Astrocyte of the spinal cord (primary cell): ENCODE measurements around the gene PAFAH1B2.

Source experiments
- DNase-seq: peaks from one replicate; pipeline ENCODE4 v3.0.0; 2011; ENCODE audit warnings: low read depth, low spot score
- H3K4me3 ChIP-seq: 2 replicates; pipeline ENCODE4 v1.5.1; 2011; ENCODE audit warnings: low read depth, mild to moderate bottlenecking, low read length, moderate library complexity
- CTCF ChIP-seq: IDR thresholded peaks from 2 replicates; pipeline ENCODE4 v1.5.1; 2012; ENCODE audit warnings: low read depth, mild to moderate bottlenecking, low read length, inconsistent platforms
- in situ Hi-C: cut with HindIII; loops from 2 replicates; pipeline ENCODE4 v1.10.0; 2017; ENCODE audit warnings: low sequenced_read_pairs

The PAFAH1B2 gene

DNA sequence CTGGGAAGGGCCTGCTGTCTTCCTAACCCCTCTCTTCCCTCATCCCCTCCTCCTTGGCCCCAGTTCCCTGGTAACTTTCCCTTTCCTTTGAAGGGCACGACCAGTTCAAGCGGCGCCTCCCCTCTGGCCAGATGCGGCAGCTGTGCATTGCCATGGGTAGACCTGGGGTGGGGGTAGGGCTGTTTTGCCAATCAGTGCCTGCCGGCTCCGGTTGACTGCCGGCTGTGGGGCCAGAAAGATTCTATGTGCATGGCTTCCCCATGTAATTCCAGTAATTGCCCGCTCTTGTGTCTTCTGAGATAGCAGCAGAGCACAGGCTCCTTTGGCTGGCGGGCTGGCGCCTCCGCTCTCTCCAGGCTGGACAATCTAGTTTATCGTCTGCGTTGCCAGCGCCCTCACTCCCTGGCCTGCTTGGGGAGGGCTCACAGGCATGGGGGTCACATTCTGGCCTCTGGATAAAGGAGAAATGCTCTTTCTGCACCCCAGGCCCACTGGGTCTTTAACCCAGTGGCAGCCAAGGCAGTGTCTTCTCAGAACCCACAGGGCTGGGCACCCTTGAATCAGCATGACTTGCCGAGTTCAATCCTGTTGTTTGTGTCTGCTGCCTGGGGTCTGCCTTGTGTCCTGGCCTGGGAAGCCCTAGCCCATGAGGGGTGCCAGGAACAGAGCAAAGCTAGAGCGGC, 43.9 kb downstream of the PAFAH1B2 start:
- H3K4me3 ChIP-seq, result no peak overlapping the region
- in situ Hi-C loops, result no loop called here
- TF ChIP-seq CTCF, result no peak
- DNase-seq, result no peak

DNA sequence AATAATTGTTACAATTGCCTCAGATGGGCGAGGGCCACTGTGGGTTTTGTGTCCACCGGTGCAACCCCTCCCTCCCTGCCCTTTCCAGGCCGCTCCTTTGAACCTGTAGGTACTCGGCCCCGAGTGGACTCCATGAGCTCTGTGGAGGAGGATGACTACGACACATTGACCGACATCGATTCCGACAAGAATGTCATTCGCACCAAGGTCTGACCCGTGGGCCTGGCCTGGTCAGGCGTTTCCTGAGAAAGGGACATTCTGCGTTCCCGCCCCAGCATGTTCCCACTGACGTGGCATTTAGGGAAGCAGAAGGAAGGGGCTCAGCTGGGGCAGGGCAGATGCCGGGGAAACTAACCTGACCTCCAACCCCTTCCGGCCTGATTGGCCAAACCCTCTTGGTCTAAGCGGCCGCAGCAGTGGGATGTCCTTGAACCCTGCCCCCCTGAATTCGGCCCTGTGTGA, 44.6 kb downstream of the PAFAH1B2 start:
- in situ Hi-C loops, result no loop called here
- TF ChIP-seq CTCF, result no peak
- no peak for DNase-seq
- H3K4me3 ChIP-seq, result no peak overlapping the region

- in situ Hi-C loops, result no loop called here
- TF ChIP-seq CTCF, result no peak
- H3K4me3 ChIP-seq, result no peak overlapping the region
- DNase-seq, result no peak
Measured at GRCh38 chr11:117189191-117189940, 45.3 kb downstream of the PAFAH1B2 start.

DNA sequence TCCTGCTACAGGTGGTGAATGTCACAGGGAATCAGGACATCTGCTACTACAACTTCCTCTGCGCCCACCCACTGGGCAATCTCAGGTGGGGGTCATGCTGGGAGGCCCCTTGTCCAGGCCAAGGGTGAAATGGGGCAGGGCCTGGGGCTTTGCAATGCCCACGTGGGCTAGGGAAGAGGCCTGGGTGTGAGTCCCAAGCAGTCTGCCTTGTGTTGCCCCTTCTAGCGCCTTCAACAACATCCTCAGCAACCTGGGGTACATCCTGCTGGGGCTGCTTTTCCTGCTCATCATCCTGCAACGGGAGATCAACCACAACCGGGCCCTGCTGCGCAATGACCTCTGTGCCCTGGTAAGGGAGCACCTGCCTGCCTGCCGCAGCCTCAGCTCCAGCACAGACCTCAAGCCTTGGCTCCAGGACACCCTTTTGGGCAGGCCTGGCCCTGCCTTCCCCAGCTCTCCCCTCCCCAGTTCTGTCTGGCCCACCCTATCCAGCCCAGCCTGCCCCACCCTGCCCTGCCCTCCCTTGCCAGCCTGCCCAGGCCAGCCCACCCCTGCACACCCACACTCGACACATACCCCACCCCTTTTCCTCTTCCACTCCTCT, 46.0 kb downstream of the PAFAH1B2 start:
- in situ Hi-C loops, result no loop called here
- DNase-seq, result no peak
- no peak for TF ChIP-seq CTCF
- no peak overlapping the region for H3K4me3 ChIP-seq

DNA sequence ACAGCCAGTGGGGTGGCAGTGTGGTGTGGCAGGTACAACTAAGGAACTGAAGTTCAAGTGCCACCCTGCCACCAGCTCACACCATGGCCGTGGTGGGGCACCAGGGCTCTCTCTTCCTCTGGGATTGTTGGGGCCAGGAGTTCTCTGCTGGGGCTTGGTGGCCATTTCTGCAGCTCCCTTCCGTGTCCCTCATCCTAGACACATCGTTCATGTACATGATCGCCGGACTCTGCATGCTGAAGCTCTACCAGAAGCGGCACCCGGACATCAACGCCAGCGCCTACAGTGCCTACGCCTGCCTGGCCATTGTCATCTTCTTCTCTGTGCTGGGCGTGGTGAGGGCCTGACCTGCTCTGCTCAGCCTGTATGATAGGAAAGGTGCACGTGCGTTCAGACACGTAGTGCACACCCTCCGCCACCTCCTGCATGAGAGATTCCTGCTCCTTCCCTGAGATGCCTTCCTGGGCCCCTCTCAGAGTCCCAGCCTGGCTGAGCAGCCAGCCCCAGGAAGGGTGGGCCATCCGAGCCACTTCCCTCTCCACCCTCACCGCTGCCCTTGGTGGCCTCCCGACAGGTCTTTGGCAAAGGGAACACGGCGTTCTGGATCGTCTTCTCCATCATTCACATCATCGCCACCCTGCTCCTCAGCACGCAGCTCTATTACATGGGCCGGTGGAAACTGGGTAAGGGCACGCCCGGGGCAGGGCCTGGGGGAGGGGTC, 47.8 kb downstream of the PAFAH1B2 start:
- in situ Hi-C loops, result no loop called here
- no peak for TF ChIP-seq CTCF
- H3K4me3 ChIP-seq, result no peak overlapping the region
- DNase-seq, result no peak

DNA sequence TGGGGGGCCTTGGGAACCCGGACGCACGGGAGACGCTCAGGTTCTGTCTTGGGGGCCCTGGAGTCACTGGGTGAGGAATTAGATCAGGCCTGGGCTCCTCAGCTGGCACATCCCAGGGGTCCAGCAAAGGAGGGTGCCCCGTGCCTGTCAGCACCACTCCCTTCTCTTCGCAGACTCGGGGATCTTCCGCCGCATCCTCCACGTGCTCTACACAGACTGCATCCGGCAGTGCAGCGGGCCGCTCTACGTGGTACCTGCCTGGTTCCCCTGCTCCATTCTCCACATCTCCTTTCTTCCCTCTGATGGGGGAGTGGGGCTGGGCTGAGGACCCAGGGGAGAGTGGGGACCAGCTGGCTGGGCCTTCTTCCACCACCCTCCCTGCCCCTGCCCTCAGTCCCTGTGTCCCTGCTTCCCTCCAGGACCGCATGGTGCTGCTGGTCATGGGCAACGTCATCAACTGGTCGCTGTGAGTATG, 48.4 kb downstream of the PAFAH1B2 start:
- in situ Hi-C loops, result no loop called here

More for the DNA sequence above, 48.4 kb downstream of the PAFAH1B2 start:
- TF ChIP-seq CTCF, result no peak
- no peak overlapping the region for H3K4me3 ChIP-seq
- no peak for DNase-seq
